ENCODE data around the gene LYRM4. TPM values are rescaled to one million over a fixed set of nuclear protein-coding genes. Genes with fewer than 3 reads are reported as not detected.

The LYRM4 gene
- total RNA-seq, 1 donor from 2014 or later, result 27.1 TPM

DNA sequence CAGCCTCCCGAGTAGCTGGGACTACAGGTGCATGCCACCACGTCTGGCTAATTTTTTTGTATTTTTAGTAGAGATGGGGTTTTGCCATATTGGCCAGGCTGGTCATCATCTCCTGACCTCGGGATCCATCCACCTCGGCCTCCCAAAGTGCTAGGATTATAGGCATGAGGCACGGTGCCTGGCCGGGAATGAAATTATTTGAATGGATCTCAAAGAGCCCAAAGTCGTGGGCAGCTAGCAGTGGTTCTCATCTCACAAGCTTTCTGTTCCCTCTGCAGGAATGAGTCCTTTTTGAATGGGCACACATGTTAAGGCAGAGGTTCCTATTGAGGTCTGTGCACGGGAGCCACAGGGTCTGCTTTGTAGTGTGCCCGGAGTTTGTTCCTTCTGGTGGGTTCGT, 140.7 kb downstream of the LYRM4 start:
- peaks cover 4% of the 10 kb centered on the region for H3K4me1 Mint-ChIP-seq (ENCODE audit: unreplicated experiment)
- no peaks in the 10 kb centered on the region for H3K27me3 Mint-ChIP-seq (ENCODE audit: unreplicated experiment)
- no peaks in the 10 kb centered on the region for H3K9me3 Mint-ChIP-seq (ENCODE audit: unreplicated experiment)
- no peaks in the 10 kb centered on the region for H3K36me3 Mint-ChIP-seq (ENCODE audit: unreplicated experiment)
- TF ChIP-seq, protein P1, sequence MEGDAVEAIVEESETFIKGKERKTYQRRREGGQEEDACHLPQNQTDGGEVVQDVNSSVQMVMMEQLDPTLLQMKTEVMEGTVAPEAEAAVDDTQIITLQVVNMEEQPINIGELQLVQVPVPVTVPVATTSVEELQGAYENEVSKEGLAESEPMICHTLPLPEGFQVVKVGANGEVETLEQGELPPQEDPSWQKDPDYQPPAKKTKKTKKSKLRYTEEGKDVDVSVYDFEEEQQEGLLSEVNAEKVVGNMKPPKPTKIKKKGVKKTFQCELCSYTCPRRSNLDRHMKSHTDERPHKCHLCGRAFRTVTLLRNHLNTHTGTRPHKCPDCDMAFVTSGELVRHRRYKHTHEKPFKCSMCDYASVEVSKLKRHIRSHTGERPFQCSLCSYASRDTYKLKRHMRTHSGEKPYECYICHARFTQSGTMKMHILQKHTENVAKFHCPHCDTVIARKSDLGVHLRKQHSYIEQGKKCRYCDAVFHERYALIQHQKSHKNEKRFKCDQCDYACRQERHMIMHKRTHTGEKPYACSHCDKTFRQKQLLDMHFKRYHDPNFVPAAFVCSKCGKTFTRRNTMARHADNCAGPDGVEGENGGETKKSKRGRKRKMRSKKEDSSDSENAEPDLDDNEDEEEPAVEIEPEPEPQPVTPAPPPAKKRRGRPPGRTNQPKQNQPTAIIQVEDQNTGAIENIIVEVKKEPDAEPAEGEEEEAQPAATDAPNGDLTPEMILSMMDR (IDR thresholded peaks at IDR 0.05), result no peak
- H3K27ac Mint-ChIP-seq (ENCODE audit: unreplicated experiment), result no peak overlapping the region
- H3K4me3 Mint-ChIP-seq (ENCODE audit: unreplicated experiment), result no peak overlapping the region
- no peak for DNase-seq (ENCODE audit: extremely low spot score, unreplicated experiment)

- no peaks in the 10 kb centered on the region for H3K36me3 Mint-ChIP-seq (ENCODE audit: unreplicated experiment)
Observed at GRCh38 chr6:5119090-5119951, 141.4 kb downstream of the LYRM4 start.

GRCh38 chr6:5116243-5116991, 144.3 kb downstream of the LYRM4 start:
- no peaks in the 10 kb centered on the region for H3K36me3 Mint-ChIP-seq (ENCODE audit: unreplicated experiment)
- H3K9me3 Mint-ChIP-seq (ENCODE audit: unreplicated experiment), result no peaks in the 10 kb centered on the region
- no peaks in the 10 kb centered on the region for H3K27me3 Mint-ChIP-seq (ENCODE audit: unreplicated experiment)
- TF ChIP-seq, protein P1 (IDR thresholded peaks at IDR 0.05), result no peak
- H3K4me1 Mint-ChIP-seq (ENCODE audit: unreplicated experiment), result peaks cover 4% of the 10 kb centered on the region
- no peak overlapping the region for H3K4me3 Mint-ChIP-seq (ENCODE audit: unreplicated experiment)
- DNase-seq (ENCODE audit: extremely low spot score, unreplicated experiment), result no peak
- H3K27ac Mint-ChIP-seq (ENCODE audit: unreplicated experiment), result no peak overlapping the region

More at GRCh38 chr6:5119090-5119951, 141.4 kb downstream of the LYRM4 start:
- H3K27me3 Mint-ChIP-seq (ENCODE audit: unreplicated experiment), result no peaks in the 10 kb centered on the region
- H3K4me3 Mint-ChIP-seq (ENCODE audit: unreplicated experiment), result no peak overlapping the region
- peaks cover 4% of the 10 kb centered on the region for H3K4me1 Mint-ChIP-seq (ENCODE audit: unreplicated experiment)
- TF ChIP-seq, protein P1 (IDR thresholded peaks at IDR 0.05), result no peak
- DNase-seq (ENCODE audit: extremely low spot score, unreplicated experiment), result no peak
- H3K9me3 Mint-ChIP-seq (ENCODE audit: unreplicated experiment), result no peaks in the 10 kb centered on the region
- no peak overlapping the region for H3K27ac Mint-ChIP-seq (ENCODE audit: unreplicated experiment)

DNA sequence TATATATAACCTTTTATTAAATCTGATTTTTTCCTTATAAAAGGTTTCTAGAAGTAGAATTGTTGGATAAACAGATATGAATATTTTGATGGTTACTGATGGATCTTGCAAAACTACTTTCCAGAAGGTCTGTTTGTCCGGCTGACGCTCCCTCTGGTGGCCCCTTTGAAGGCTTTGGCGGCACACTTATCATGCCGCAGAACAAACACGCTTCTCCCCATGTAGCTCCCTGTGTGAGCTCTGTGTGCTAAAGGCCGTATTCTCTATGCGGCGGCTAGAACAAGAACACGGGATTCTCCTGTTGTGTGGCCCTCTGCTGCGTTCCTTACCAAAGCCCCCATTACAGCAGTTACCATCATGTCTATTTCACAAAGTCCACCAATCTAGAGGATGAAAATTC, 145.6 kb downstream of the LYRM4 start:
- H3K4me3 Mint-ChIP-seq (ENCODE audit: unreplicated experiment), result no peak overlapping the region
- no peak for DNase-seq (ENCODE audit: extremely low spot score, unreplicated experiment)
- H3K27ac Mint-ChIP-seq (ENCODE audit: unreplicated experiment), result no peak overlapping the region
- TF ChIP-seq, protein P1 (IDR thresholded peaks at IDR 0.05), result peak; percentile 21
- peaks cover 2% of the 10 kb centered on the region for H3K36me3 Mint-ChIP-seq (ENCODE audit: unreplicated experiment)
- H3K27me3 Mint-ChIP-seq (ENCODE audit: unreplicated experiment), result no peaks in the 10 kb centered on the region
- no peaks in the 10 kb centered on the region for H3K9me3 Mint-ChIP-seq (ENCODE audit: unreplicated experiment)
- peaks cover 4% of the 10 kb centered on the region for H3K4me1 Mint-ChIP-seq (ENCODE audit: unreplicated experiment)

- Mint-ChIP-seq H3K27me3 (ENCODE audit: unreplicated experiment) (no peaks in the 10 kb centered on the region), H3K9me3 (ENCODE audit: unreplicated experiment) (no peaks in the 10 kb centered on the region), H3K4me1 (ENCODE audit: unreplicated experiment) (peaks cover 4% of the 10 kb centered on the region), H3K27ac (ENCODE audit: unreplicated experiment) (no peak overlapping the region), H3K4me3 (ENCODE audit: unreplicated experiment) (no peak overlapping the region), H3K36me3 (ENCODE audit: unreplicated experiment) (peaks cover 2% of the 10 kb centered on the region)
- TF ChIP-seq, protein P1 (IDR thresholded peaks at IDR 0.05), result no peak
- DNase-seq (ENCODE audit: extremely low spot score, unreplicated experiment), result no peak
Observed at GRCh38 chr6:5113096-5113495, 147.7 kb downstream of the LYRM4 start.

Measured in osteocyte (in vitro differentiated cells).